Suppressor macrophage treated with lipopolysaccharide for 4 hours (primary cell): Measurements from ENCODE around the gene C1QTNF2.

Experiments used
- DNase-seq: peaks from one replicate; pipeline ENCODE4 v3.0.0-alpha.2; 2020

C1QTNF2 gene

DNA sequence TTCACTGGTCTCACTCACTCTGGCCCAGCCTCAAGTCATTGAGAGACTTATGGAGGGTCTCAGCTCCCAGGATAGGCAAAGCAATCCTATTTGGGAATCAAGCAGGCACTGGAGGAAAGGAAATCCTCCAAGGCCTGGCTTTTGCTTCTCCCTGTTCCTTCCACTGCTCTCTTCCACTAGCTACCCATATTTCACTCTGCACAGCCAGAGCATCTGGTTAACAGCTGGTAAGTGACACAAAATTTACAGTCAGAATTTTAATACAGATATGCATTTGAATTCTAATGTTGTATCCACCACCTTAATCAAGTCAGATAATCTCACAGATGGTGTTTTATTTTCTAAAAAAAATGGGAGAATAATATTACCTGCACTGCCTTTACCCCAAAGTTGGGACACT, 868 bp upstream of the C1QTNF2 start:
- no peak for DNase-seq

GRCh38 chr5:160370713-160371034, 248 bp upstream of the C1QTNF2 start:
- no peak for DNase-seq

DNA sequence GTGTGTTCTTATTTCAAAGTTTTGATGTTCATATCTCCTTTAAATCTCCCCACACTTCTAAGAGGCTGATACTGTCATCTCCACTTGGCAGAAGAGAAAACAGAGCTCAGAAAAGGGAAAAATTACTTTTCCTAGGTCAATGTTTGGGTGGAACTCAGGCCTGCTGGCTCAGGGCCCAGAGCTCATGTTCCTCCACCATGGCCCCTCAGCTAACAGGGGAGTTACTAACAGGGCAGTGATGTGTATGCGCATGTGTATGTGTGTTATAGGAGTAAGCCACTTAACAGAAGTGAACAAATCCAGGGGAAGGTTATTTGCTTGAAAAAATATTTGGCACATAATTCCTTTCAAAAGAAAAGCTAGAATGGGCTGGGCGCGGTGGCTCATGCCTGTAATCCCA, 2.5 kb downstream of the C1QTNF2 start:
- no peak for DNase-seq

DNA sequence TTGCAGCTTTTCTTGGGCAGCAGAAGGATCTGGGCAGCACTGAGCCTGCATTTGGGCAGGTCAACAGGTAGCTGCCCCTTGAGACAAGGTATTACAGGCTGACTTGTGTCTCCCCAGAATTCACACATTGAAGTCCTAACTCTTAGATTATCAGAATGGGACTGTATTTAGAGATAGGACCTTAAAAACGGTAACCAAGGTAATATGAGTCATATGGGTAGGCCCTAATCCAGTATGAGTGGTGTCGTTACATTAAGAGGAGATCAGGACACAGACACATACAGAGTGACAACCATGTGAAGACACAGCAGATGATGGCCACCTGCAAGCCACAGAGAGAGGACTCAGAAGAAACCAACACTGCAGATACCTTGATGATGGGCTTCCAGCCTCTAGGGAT, 3.2 kb downstream of the C1QTNF2 start:
- DNase-seq = no peak

GRCh38 chr5:160366230-160366629, 4.2 kb downstream of the C1QTNF2 start:
- no peak for DNase-seq

DNA sequence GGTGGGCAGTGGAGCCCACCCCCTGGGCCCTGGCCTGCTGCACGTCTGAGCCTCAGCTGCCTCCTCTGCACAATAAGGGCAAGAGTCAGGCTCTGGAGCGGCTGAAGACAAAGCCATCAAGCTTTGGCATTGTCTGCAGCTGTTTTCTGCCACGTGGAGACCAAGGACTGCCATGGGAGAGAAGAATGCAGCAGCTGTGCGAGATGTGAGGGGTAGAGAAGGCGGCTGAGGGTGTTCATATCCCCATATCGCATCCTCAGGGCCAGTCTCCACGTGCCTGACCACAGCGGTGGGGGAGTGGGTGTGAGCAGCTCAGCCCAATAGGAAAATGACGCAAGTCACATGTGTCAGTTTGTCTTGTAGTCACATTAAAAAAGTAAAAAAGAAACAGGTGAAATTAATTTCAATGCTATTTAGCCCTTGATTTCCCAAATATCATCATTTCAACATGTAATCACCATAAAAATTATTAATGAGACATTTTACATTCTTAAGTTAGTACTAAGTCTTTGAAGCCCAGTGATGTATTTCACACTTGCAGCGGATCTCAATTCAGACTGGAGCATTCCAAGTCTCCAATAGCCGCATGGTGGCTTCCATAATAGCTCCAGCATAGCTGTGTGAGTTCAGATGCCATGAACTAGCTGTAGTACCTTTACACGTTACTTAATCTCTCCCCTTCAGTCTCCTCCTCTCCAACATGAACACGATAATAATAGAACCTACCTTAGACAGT, 6.6 kb downstream of the C1QTNF2 start:
- no peak for DNase-seq

DNA sequence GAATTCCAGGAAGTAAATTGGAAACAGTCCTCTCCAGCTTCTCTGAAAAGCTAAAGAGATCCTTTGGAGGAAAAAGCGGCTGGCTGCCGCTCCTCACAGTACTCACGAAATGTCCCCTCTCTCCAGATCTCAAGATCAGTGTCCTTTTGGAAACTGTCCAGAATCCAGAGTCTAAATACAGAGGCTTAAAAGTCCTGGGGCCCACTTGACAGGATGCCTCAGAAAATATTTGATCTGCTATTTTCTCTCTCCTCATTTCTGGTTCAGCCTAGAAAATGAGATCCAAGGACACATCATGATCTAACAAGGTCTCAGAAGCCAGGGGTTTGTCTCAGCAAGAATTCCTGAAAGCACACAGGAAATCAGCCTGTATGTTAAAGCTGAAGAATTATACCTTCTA, 7.2 kb downstream of the C1QTNF2 start:
- no peak for DNase-seq

DNA sequence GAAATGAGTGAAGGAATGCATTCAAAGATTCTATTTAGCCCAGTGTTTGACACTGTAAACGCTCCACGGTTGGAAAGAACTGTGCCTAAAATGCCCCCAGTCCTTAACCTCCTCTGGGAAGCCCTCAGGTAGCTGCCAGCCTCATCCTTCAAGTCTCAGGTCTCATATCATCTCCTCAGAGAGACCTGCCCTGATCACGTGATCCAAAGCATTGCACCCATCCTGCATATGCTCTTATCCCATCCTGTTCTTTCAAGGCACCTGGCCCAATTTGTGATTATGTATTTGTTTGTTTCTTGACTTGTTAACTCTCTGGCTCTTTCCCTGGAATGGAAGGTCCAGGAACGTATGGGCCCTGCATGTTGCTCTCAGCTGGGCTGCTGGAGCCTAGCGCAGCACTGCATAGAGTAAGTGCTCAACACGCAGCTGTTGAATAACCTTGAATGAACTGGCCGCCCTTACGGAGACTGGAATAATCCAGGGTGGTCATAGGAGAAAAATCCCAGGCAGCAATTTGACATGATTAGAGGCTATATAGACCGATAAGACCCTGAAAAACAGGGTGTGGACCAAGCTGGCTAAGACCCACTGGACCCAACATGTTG, 8.7 kb downstream of the C1QTNF2 start:
- no peak for DNase-seq

DNA sequence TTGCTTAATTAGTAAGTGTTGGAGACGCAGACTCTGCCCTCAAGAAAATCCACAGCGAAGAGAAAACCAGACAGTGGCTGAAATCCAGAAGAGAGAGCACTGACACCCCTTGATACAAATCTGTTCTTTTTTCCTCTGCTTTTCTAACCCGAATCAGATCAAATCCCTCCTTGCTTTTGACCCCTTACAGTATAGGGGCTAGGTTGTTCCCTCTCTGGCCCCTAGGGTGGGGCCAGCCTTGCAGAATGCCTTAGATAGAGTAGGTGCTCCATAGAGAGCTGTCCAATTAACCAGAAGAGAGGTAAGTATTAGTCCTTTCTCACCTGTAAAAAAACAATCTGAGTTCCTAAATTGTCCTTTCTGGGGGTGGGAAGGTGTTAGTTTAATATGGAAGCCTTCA, 10.1 kb downstream of the C1QTNF2 start:
- no peak for DNase-seq

DNA sequence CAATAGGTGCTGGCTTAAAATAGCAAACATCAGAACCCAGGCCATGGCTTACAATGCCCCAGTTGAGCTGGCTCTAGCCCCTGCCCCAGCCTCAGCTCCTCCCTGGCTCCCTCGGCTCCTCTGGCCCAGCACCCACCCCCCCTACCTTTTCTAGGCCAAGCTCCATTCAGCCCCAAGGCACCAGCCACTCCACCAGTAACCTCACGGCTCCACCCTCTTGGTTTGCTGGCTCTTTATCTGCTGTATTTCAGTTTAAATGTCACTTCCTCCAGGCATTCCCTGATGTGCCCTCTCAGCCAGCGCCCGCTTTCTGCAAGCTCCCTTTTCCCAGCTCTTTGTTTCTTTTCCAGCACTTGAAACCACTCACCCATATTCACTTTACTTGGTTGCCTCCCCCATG, 10.6 kb downstream of the C1QTNF2 start:
- no peak for DNase-seq

GRCh38 chr5:160359242-160359641, 11.2 kb downstream of the C1QTNF2 start:
- DNase-seq = no peak

- DNase-seq = no peak
These were observed 12.5 kb downstream of the C1QTNF2 start for GRCh38 chr5:160357861-160358411.

GRCh38 chr5:160357394-160357793, 13.0 kb downstream of the C1QTNF2 start:
- no peak for DNase-seq

DNA sequence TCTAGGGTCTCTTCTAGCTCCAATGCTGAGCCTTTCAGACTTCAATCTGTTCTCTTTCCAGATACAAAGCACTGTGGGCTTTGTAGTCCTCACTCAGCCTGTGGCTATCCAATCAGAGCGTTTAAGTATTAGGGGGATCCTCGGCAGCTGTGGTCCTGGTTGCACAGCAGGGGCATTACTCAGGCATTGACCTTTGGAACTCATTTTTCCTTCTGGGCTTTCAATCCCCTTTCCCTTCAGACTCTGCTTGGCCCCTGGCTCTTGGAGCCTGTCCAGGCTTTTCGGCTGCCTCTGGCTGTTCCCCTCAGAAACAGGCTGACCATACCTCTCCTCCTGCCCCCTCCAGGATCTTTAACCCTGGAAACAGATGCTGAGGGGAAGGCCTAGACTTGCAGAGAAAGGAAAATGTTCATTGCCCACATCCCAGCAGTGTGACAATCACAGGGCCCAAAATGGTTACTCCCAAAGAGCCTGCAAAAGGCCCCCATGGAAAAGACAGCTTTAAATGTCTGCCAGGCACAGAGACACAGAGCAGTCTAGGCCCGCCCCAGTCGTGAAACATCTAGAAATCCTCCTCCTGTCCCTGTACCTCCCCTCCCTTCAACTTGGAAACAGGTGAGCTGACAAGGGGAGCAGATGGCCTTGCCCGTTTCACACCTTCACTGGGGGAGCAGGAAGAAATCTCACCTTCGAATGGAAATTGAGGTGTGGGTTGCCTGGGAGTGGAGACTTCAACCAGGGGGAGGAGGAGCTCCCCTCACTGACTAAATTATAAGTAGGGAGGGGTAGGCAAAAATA, 13.7 kb downstream of the C1QTNF2 start:
- DNase-seq = no peak

GRCh38 chr5:160354666-160355065, 15.8 kb downstream of the C1QTNF2 start:
- no peak for DNase-seq

DNA sequence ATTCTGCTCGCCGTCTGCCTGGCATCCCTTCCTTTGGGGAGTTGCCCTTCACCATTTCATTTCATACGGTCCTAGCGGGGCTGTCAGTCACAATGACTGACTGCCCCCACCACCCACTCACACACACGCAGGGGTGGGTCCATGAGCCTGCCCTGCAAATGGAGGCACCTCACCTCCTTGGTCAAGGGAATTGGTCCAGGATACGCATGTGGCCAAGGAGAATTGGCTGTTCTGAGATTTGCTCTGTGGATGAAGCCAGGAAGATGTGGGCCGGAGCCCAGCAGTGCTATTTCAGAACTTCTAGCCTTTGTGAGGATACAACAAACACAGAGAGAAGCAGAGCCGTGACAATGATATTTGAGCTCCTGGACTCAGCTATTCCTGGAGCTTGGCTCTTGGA, 17.0 kb downstream of the C1QTNF2 start:
- DNase-seq = no peak

DNA sequence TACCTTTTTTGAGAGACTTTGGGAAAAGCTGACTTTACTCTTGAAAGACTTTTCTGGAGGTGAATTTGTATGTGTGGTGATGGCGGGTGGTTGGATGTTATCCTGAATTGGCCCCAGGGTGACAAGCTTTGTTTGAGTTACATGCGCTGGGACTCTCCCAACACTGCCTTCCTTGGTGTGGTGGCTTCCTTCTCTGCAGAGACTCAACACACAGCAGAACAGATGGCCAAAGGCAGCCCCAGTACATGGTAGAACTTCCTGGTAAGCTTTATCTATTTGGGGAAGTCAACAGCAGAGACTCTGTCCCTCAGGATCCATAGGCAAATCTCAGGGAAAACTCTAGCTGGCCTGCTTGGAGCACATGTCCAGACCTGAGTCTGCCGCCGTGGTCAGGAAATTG, 18.1 kb downstream of the C1QTNF2 start:
- no peak for DNase-seq

DNA sequence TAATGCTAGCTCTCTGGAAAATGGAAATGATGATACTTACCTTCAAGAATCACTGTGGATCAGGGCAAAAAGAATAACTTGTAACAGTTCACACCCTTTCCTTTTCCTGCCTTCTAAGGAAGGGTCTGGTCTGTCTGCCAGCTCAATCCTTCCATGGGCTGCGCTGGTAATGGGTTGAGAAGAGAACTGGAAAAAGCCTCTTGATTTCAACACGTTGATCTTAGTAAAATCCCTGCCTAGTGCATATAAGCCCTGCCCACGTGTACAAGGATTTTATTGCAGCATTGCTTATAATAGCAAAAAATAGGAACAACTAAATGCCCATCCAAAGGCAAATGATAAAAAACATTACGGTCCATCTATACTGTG, 20.5 kb downstream of the C1QTNF2 start:
- DNase-seq = no peak

DNA sequence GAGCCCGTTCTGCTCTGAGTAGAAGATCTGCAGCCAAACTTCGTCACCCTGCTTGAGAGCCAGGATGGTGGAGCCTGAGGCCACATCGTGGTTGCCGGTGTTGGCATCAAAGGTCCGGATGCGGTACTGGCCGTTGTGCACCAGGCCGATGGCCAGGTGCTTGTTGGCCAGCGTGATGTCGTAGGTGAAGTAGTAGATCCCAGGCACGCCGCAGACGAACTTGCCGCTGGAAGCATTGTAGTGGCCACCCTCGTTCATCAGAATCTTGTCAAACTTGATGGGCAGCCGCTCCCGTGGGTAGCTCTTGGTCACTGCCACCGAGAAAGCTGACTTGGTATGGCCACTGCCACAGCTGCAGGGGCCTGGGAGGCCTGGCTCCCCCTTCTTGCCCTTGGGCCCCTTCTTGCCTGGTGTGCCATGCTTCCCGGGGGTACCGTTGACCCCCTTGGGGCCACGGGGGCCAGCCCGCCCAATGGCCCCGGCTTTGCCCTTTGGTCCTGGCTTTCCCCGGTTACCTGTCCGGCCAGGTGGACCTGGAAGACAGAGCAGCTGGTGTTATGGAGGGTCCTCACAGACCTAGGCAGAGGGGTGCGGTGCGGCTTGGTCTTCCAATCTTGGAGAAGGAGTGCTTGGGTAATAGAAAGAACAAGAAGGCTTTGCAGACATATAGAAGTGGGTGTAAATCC, 21.0 kb downstream of the C1QTNF2 start:
- DNase-seq = no peak

DNA sequence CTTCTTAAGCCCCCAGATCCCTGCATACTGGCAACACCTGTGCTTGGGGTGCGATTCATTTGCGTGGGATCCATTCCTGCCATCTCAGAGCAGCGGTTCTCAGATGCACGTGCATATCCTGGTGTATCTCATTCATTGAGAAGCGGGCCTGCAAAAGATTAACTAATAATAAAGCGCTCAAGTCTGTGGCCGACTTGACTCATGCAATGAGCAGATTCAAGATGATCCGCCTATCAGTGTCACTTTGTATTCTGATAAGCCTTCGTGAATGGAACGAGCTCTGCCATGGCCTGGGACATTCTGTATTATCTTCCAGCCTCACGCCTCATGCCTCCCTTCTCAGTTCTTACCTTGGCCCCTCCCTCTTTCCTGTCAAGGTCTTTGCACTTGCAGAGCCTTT, 22.3 kb downstream of the C1QTNF2 start:
- DNase-seq = no peak

DNA sequence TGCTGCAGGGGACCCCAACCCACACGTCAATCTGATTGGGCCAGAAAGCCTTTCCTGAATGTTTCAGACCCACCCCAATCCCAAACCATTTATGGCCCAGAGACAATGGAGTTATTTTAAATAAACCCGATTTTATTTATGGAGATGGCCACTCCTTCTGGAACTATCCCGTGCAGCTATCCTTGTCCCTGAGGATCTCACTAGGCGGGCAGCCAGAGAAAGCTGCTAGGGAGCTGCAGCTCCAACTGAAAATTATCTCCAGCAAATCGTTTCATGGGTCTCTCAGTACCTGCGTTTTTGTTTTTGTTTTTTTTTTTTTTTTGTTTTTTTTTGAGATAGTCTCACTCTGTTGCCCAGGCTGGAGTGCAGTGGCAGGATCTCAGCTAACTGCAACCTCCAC, 23.0 kb downstream of the C1QTNF2 start:
- DNase-seq = no peak

DNA sequence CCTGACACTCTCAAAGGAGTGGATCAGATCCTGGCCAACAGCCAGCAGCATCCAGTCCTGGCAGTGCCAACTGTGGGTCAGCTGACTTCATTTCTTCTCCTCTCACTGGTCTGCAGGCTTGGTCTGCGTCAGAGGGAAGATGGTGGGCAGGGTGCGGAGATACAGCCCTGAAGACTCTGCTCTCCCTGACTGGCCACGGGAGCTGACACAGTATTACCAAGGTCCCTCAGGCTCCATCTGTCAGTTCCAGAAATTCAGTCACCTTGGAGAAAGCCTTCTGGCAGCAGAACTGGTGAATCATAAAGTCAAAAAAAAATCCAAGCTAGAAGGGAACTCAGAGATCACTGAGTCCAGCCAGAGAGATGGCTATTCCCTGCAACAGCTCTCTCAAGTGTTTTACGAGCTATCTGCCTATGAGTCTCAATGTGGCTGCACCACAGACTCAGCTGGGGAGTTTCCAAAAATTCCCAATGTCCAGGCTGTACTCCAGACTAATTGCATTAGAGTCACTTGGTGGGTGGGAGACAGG, 27.9 kb downstream of the C1QTNF2 start:
- DNase-seq = no peak

DNA sequence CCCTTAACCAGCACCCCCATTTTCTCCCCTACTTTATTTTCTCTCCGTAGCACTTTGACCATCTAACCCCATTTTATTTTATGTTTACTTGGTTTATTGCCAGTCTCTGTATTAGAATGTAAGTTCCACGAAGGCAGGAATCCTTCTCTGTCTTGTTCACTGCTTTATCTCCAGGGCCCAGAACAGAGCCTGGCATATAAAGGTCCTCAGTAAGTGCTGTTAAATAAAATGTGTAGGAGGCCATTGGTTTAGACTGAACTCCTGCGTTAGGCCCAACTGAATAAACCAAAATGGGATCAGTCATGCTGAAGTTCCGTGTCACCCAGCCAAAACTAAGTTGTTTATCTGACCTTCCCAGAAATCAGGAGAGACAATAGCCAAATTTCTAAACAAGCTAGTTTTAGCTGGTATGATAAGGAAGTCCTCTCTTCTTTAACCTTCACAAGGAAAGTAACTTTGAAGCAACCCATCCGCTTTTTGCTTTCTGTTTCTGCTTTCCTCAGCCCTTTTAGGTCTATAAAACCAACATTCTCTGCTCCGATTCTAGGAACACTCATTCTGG, 29.0 kb downstream of the C1QTNF2 start:
- DNase-seq = no peak
